SKM-1 (cell line): ENCODE results near the gene SFXN3.

Experiments
- DNase-seq: peaks from one replicate; lab custom pipeline; 2025; ENCODE audit not compliant: unreplicated experiment; lab: John Stamatoyannopoulos, UW

SFXN3 gene

DNA sequence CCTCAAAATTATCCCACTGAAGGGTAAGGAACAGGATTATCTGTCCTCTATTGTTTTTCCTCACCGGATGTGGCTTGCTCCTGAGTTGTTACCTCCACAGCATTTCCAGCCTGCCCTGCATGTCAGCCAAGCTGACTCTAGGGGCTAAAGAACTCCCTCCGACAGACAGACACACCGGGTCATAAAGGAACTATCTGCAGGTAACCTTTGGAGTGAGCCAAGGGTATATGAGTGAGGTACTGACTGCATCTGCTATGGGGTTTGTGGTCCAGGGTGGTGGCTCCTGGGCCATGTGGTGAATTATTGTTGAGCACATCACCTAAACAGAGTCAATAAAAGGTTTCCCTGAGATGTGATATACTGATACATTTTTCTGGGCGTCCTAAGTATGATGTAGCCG is 23.8 kb downstream of the SFXN3 start:
- no peak for DNase-seq

DNA sequence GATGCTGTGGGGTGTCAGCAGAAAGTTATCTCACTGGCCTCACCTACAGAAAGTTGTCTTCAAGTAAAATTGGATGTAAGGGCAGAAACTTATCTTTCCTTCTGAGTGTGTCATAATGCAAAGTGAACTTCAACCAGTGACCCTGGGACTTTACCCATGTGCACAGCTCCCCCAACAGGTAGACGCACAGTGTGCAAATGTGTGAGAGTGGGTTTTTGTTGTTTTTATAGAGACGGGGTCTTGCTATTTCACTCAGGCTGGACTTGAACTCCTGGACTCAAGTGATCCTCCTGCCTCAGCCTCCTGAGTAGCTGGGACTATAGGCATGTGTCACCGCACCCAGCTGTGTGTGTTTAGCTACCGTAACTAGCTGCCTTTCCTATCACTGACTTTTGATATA is 24.4 kb downstream of the SFXN3 start:
- no peak for DNase-seq

- no peak for DNase-seq
Measured at GRCh38 chr10:101056365-101057151, 25.5 kb downstream of the SFXN3 start.

GRCh38 chr10:101060036-101060950 is 29.3 kb downstream of the SFXN3 start:
- DNase-seq: peak; percentile 86

- peak; percentile 82 for DNase-seq
Measured at GRCh38 chr10:101060951-101061623, 30.1 kb downstream of the SFXN3 start.

GRCh38 chr10:101061624-101062231 is 30.7 kb downstream of the SFXN3 start, which contains the start of gene KAZALD1:
TSS of gene KAZALD1 (plus strand) at chr10:101061989. CDS start at chr10:101062593, 604 bp downstream.
- DNase-seq: no peak

GRCh38 chr10:101062232-101063049 is 31.4 kb downstream of the SFXN3 start:
- DNase-seq: no peak

GRCh38 chr10:101063050-101063525 is 32.1 kb downstream of the SFXN3 start:
- no peak for DNase-seq

- DNase-seq: no peak
Measured at GRCh38 chr10:101063548-101064414, 32.7 kb downstream of the SFXN3 start.

- DNase-seq: no peak
Measured at GRCh38 chr10:101064415-101065030, 33.5 kb downstream of the SFXN3 start.

DNA sequence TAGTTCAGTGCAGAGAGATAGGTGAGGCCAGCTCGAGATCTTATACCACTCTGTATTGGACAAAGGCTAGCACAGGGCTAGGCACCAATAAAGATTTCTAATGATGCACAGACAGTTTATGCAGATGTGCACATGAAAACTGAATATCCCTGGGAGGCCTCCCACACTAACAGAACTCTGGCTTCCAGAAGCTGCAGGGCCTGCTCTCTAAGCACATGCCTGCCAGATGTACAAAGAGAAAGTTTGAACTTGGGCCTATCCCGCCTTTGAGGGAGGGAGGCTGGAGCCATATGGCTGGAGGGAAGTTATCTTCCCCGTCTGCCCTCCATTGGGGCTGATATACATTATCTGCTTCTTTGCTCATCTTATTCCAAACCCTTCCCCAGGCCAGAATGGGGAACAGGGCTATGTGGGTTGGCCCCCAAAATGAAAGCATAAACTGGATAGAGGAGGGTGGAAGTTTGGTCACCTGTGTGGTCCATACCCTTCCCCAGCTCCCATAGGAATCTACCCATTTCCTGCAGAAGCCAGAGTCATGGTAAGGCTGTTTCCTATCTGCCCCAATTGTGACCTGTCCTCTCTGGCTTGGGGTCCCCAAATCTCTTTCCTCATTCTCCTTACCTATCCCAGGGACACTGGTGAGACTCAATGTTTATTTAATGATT is 34.6 kb downstream of the SFXN3 start:
- no peak for DNase-seq

DNA sequence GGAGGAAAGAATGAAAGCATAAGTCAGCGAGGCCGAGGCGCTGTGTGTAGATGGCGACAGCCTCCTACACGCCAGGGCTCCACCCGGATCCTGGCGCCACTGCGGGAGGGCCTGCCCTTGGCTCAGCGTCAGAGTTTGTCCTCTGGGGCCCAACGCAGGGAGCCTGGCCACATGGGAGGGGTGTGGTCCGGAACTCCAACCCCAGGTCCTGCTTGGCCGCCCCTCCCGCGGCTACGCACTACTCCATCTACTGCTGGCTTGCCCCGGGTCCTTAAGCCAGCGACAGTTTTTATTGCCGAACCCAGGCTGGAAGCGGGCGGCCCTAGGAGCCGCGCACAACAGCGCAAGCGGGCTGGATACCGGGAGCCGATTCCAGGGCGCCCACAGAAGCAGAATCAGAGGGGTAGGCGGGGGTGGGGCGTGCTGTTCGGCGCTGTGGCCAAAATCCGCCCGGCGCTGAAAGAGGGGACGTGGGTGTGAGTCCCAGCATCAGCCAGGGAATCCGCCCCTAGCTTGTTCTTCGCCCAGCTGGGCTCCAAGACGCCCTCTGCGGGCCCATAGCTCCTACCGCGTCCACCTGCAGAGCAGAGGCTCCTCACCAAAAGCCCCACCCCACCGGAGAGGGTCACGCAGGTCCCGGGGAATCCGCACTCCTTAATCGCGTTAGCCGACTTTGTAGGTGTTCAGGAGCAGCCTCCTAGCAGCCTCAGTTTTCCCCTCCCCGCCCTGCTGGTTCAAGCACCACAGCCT is 35.3 kb downstream of the SFXN3 start:
- peak; percentile 61 for DNase-seq

DNA sequence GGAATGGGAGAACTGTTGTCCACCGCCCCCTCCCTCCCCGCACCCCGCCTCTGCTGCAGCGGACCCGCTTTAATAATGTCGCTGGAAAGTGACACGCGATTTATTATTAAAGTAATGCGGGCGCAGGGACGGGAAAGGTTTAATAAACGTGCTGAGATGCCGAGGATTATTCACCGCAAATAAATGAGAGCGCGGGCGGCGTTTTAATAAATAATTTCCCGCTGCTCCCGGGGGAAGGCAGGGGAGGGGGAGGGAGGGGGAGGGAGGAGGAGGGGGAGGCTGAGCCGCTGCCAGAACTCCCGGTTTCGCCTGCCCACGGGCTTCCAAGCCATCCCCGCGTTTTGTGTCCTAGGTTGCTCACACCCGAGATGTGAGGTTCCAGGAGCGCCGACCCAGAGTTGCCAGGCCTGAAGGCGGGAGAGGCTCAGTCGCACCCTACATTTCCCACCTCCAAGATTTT is 35.9 kb downstream of the SFXN3 start:
- DNase-seq: no peak

DNA sequence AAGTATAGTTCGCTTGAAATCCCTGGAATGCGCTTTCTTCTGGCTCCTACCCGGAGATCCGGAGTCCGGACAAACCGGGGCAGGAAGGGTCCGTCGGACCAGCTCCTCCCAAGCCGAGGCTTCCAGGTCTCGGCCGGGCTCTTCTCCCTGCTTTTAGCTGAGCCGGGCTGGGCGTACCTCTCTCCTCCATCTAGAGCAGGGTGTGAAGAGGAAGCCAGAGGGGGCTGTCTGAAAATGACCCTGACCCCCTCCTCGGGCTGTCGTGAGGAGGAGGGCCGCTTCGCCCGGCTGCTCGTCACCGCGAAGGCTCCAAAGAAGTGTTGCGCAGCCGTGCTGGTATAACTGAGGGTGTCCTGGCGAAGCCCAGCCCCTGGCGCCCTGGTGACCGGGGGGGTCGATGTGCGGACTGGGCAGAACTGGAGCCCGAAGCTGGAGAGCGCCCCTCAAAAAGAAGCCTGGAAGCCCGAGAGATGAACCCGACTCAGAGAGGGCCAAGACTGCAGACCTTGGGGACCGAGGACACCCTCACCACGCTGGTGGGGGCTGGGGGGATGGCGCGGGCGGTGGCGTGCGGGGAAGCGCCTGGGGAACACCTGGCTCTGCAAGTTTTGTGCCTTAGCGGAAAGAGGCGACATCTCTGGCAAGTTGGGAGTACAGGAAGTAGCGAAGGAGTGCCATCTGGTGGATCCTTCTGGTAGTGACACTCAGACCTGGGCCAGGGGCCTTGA is 36.5 kb downstream of the SFXN3 start:
- DNase-seq: peak; percentile 69

GRCh38 chr10:101069441-101069840 is 38.4 kb downstream of the SFXN3 start:
- DNase-seq: no peak

GRCh38 chr10:101070098-101070497 is 39.1 kb downstream of the SFXN3 start:
- DNase-seq: no peak
